HUES6 (cell line): ENCODE data around the gene TTC39C.

Experiments
- H3K27ac ChIP-seq: 2 replicates; pipeline ENCODE4 v1.7.0; 2013; ENCODE audit warnings: low read depth, mild to moderate bottlenecking, low read length, inconsistent platforms
- H3K27me3 ChIP-seq: 2 replicates; pipeline ENCODE4 v1.6.1; 2013; ENCODE audit warnings: low read length; ENCODE audit not compliant: control insufficient read depth, insufficient read depth
- H3K36me3 ChIP-seq: 2 replicates; pipeline ENCODE4 v1.6.1; 2013; ENCODE audit warnings: low read length; ENCODE audit not compliant: control insufficient read depth, insufficient read depth
- H3K4me1 ChIP-seq: 2 replicates; pipeline ENCODE4 v1.6.1; 2013; ENCODE audit warnings: low read length; ENCODE audit not compliant: control insufficient read depth, insufficient read depth
- H3K4me3 ChIP-seq: 2 replicates; pipeline ENCODE4 v1.5.1; 2013; ENCODE audit warnings: low read depth, low read length
- H3K9ac ChIP-seq: one replicate; pipeline ENCODE4 v1.6.1; 2013; ENCODE audit warnings: mild to moderate bottlenecking, low read length
- H3K9me3 ChIP-seq: 2 replicates; pipeline ENCODE4 v1.6.1; 2013; ENCODE audit warnings: low read depth, low read length; ENCODE audit not compliant: control insufficient read depth, insufficient read depth

Gene TTC39C

GRCh38 chr18:24039671-24040070 lies 25.1 kb downstream of the TTC39C start:
- Histone ChIP-seq H3K27me3 (no peaks in the 10 kb centered on the region), H3K4me3 (no peak overlapping the region), H3K9me3 (peaks cover 10% of the 10 kb centered on the region), H3K36me3 (no peaks in the 10 kb centered on the region), H3K4me1 (no peaks in the 10 kb centered on the region), H3K27ac (no peak overlapping the region), H3K9ac (no peak overlapping the region)

DNA sequence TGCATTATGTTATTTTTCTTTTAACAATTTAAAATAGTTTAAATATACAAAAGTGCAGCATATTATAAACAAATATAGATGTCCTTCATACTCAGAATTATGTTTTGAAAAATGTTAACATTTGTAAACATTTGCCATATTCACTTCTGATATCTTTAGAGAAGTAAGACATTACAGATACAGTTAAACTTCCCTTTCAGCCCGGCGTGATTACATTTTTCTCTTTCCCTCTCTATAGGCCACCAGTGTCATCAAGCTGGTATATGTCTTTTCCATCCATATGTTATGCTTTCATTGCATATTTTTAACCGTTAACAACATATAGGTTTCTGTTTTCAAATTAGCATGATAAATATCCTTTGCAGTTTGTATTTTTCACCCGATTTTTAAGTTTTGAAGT lies 27.1 kb downstream of the TTC39C start:
- no peaks in the 10 kb centered on the region for H3K36me3 ChIP-seq
- no peaks in the 10 kb centered on the region for H3K4me1 ChIP-seq
- no peak overlapping the region for H3K4me3 ChIP-seq
- H3K9ac ChIP-seq = no peak overlapping the region
- H3K27me3 ChIP-seq = no peaks in the 10 kb centered on the region
- no peak overlapping the region for H3K27ac ChIP-seq
- peaks cover 10% of the 10 kb centered on the region for H3K9me3 ChIP-seq

DNA sequence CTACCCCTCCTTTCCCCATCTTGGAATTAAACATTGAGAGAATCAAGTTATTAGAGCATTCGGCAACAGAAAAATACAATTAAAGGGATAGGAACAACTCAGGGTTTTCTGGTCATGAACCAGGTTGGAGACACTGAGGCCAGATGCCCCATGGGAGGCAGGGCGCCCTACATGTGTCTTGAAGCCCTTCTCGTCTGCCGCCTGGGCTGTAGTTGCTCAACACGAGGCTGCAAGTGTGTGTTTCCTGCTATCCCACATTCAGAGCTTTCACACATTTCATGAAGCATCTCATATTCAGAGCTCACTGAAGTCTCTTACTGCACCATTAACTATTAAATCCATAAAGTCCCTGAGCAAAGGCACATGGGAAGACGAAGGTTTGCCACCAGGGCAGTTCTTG lies 28.8 kb downstream of the TTC39C start:
- H3K9me3 ChIP-seq = peaks cover 10% of the 10 kb centered on the region
- H3K27me3 ChIP-seq = no peaks in the 10 kb centered on the region
- H3K36me3 ChIP-seq = no peaks in the 10 kb centered on the region
- H3K4me3 ChIP-seq = no peak overlapping the region
- H3K9ac ChIP-seq = no peak overlapping the region
- no peaks in the 10 kb centered on the region for H3K4me1 ChIP-seq
- H3K27ac ChIP-seq = no peak overlapping the region

DNA sequence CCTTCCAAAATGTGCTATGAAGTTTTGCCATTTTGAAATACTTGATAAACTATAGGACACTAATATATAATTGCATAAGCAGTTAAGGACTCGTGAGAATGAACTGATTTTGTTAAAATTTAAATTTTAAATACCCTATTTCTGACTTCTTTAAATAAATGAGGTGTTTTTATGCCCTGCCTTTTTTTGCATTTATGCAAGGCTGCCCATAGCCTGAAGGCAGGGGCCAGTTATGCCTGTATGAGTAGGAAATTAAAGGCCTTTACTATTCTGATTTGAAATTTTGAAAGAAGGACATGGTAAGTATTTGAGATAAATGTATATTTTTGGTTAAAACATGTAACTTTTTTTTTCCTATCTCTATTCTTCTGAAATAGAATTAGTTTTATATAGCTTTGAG lies 33.7 kb downstream of the TTC39C start:
- no peak overlapping the region for H3K9ac ChIP-seq
- H3K36me3 ChIP-seq = no peaks in the 10 kb centered on the region
- H3K4me3 ChIP-seq = no peak overlapping the region
- H3K4me1 ChIP-seq = no peaks in the 10 kb centered on the region
- H3K27me3 ChIP-seq = no peaks in the 10 kb centered on the region
- no peak overlapping the region for H3K27ac ChIP-seq
- H3K9me3 ChIP-seq = no peaks in the 10 kb centered on the region

GRCh38 chr18:24049142-24049541 lies 34.6 kb downstream of the TTC39C start:
- no peaks in the 10 kb centered on the region for H3K27me3 ChIP-seq
- H3K4me3 ChIP-seq = no peak overlapping the region
- H3K9ac ChIP-seq = no peak overlapping the region
- H3K9me3 ChIP-seq = no peaks in the 10 kb centered on the region
- H3K36me3 ChIP-seq = no peaks in the 10 kb centered on the region
- H3K27ac ChIP-seq = no peak overlapping the region
- no peaks in the 10 kb centered on the region for H3K4me1 ChIP-seq

GRCh38 chr18:24051031-24051947 lies 36.7 kb downstream of the TTC39C start:
- Histone ChIP-seq H3K36me3 (no peaks in the 10 kb centered on the region), H3K4me3 (no peak overlapping the region), H3K27me3 (no peaks in the 10 kb centered on the region), H3K27ac (no peak overlapping the region), H3K9me3 (no peaks in the 10 kb centered on the region), H3K4me1 (peaks cover 6% of the 10 kb centered on the region), H3K9ac (no peak overlapping the region)

- Histone ChIP-seq H3K27me3 (no peaks in the 10 kb centered on the region), H3K36me3 (no peaks in the 10 kb centered on the region), H3K9ac (no peak overlapping the region), H3K27ac (no peak overlapping the region), H3K4me3 (no peak overlapping the region), H3K4me1 (peaks cover 6% of the 10 kb centered on the region), H3K9me3 (no peaks in the 10 kb centered on the region)
Observed at GRCh38 chr18:24052053-24052452, 37.5 kb downstream of the TTC39C start.

DNA sequence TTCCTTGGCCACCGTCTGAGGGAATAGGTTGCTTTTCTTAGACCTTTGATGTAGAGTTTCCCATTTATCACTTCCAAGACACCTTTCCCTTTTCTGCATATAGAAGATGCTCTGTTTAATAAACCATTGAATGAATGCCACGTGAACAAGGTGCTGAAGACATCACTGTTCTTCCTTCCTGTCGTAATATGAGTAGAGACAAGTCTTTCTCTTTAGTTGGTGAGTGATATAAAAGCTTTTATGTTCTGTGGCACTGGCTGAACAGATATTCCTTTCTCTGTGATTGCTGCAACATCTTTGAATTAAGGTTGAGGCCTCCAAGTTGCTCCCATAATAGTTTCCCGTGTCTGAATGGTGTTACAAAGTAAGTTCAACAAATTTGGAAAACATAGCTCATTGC lies 38.7 kb downstream of the TTC39C start:
- Histone ChIP-seq H3K27ac (no peak overlapping the region), H3K27me3 (no peaks in the 10 kb centered on the region), H3K4me1 (peaks cover 6% of the 10 kb centered on the region), H3K9me3 (peaks cover 6% of the 10 kb centered on the region), H3K9ac (no peak overlapping the region), H3K36me3 (no peaks in the 10 kb centered on the region), H3K4me3 (no peak overlapping the region)

- H3K4me3 ChIP-seq = no peak overlapping the region
- no peaks in the 10 kb centered on the region for H3K36me3 ChIP-seq
- H3K9me3 ChIP-seq = peaks cover 6% of the 10 kb centered on the region
- no peak overlapping the region for H3K9ac ChIP-seq
- no peak overlapping the region for H3K27ac ChIP-seq
- peaks cover 6% of the 10 kb centered on the region for H3K4me1 ChIP-seq
- no peaks in the 10 kb centered on the region for H3K27me3 ChIP-seq
Observed at GRCh38 chr18:24054130-24054529, 39.6 kb downstream of the TTC39C start.

GRCh38 chr18:24055009-24055804 lies 40.7 kb downstream of the TTC39C start:
- Histone ChIP-seq H3K4me3 (no peak overlapping the region), H3K9ac (no peak overlapping the region), H3K9me3 (peaks cover 6% of the 10 kb centered on the region), H3K4me1 (peaks cover 6% of the 10 kb centered on the region), H3K36me3 (no peaks in the 10 kb centered on the region), H3K27me3 (no peaks in the 10 kb centered on the region), H3K27ac (no peak overlapping the region)

GRCh38 chr18:24055878-24056277 lies 41.3 kb downstream of the TTC39C start:
- Histone ChIP-seq H3K9ac (no peak overlapping the region), H3K4me1 (peaks cover 6% of the 10 kb centered on the region), H3K4me3 (no peak overlapping the region), H3K9me3 (peaks cover 6% of the 10 kb centered on the region), H3K27me3 (no peaks in the 10 kb centered on the region), H3K27ac (no peak overlapping the region), H3K36me3 (no peaks in the 10 kb centered on the region)
